ENCODE results near the gene NT5C1B.

DNA sequence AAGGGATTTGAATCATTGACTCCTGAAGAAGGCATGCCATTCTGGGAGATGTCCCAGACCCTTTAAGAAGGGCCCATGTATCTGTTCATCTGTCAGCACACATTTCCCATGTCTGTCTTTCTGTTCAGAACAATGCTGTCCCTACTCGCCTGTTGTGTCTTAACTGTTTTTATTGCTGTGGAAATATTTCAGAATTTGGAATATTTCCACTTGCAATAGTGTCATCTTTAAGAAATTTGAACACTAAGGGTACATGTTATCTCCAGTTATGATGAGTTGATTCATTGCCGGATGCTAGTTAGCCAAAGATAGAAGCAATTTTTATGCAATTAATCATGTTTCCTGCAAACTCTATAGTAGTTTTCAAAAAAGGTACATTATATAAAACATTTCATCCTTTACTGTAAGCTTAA, 36.9 kb upstream of the NT5C1B start:
- TF ChIP-seq POLR2A (IDR thresholded peaks at IDR 0.05), result no peak
- TF ChIP-seq, protein P1, sequence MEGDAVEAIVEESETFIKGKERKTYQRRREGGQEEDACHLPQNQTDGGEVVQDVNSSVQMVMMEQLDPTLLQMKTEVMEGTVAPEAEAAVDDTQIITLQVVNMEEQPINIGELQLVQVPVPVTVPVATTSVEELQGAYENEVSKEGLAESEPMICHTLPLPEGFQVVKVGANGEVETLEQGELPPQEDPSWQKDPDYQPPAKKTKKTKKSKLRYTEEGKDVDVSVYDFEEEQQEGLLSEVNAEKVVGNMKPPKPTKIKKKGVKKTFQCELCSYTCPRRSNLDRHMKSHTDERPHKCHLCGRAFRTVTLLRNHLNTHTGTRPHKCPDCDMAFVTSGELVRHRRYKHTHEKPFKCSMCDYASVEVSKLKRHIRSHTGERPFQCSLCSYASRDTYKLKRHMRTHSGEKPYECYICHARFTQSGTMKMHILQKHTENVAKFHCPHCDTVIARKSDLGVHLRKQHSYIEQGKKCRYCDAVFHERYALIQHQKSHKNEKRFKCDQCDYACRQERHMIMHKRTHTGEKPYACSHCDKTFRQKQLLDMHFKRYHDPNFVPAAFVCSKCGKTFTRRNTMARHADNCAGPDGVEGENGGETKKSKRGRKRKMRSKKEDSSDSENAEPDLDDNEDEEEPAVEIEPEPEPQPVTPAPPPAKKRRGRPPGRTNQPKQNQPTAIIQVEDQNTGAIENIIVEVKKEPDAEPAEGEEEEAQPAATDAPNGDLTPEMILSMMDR (IDR thresholded peaks at IDR 0.05 in 8 of 11, conservative IDR thresholded peaks at IDR 0.05 in 3 of 11), result no peak
